Adipocyte (in vitro differentiated cells): ENCODE measurements around the gene ADAM33.

ENCODE experiments used
- DNase-seq: peaks from one replicate; pipeline ENCODE4 v3.0.0-alpha.2; 2015; ENCODE audit warnings: low read depth
- H3K27me3 ChIP-seq: replicated peaks from 2 replicates; pipeline ENCODE4 v1.7.0; 2013; ENCODE audit warnings: mild to moderate bottlenecking, low read length, moderate library complexity; ENCODE audit not compliant: control insufficient read depth, insufficient read depth
- H3K36me3 ChIP-seq: 2 replicates; pipeline ENCODE4 v1.7.0; 2013; ENCODE audit warnings: low read length, mild to moderate bottlenecking, moderate library complexity; ENCODE audit not compliant: control insufficient read depth, insufficient read depth, severe bottlenecking
- H3K4me1 ChIP-seq: 2 replicates; pipeline ENCODE4 v1.7.0; 2013; ENCODE audit warnings: mild to moderate bottlenecking, low read length, moderate library complexity; ENCODE audit not compliant: control insufficient read depth, insufficient read depth
- H3K4me3 ChIP-seq: 2 replicates; pipeline ENCODE4 v1.7.0; 2013; ENCODE audit warnings: mild to moderate bottlenecking, low read length, moderate library complexity
- H3K9ac ChIP-seq: 2 replicates; pipeline ENCODE4 v1.7.0; 2013; ENCODE audit warnings: mild to moderate bottlenecking, low read length, moderate library complexity
- H3K9me3 ChIP-seq: 2 replicates; pipeline ENCODE4 v1.7.0; 2013; ENCODE audit warnings: mild to moderate bottlenecking, low read length, moderate library complexity; ENCODE audit not compliant: control insufficient read depth

Gene ADAM33

DNA sequence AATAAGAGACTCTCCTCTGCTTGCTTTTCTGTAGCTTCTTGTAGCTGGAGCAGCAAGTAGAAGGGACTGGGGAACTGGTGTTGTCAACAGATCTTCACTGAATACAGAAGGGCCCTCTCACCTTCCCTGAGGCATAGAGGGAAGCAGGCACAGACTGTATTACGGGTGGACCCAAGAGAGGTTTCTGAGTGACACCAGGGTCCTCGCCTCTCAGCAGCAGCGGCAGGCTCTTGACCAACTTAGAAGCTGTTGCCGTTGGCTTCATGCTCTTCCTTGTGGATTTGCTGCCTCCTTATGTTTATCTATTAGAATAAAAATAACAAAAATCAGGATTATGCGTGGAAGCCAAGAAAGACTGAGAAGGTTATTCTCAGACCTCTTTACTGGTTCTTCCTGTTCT, 50.3 kb downstream of the ADAM33 start:
- Histone ChIP-seq H3K36me3 (peaks cover 17% of the 10 kb centered on the region), H3K9me3 (no peaks in the 10 kb centered on the region), H3K4me1 (no peaks in the 10 kb centered on the region), H3K27me3 (no peaks in the 10 kb centered on the region), H3K4me3 (no peak overlapping the region), H3K9ac (no peak overlapping the region)
- DNase-seq = no peak

GRCh38 chr20:3630429-3630828, 51.4 kb downstream of the ADAM33 start:
- Histone ChIP-seq H3K27me3 (no peaks in the 10 kb centered on the region), H3K9ac (no peak overlapping the region)
- DNase-seq = no peak

GRCh38 chr20:3629893-3630292, 51.9 kb downstream of the ADAM33 start:
- Histone ChIP-seq H3K9me3 (no peaks in the 10 kb centered on the region), H3K4me3 (no peak overlapping the region), H3K9ac (no peak overlapping the region), H3K27me3 (no peaks in the 10 kb centered on the region), H3K4me1 (no peaks in the 10 kb centered on the region), H3K36me3 (peaks cover 23% of the 10 kb centered on the region)
- no peak for DNase-seq

More at GRCh38 chr20:3630429-3630828, 51.4 kb downstream of the ADAM33 start:
- Histone ChIP-seq H3K9me3 (no peaks in the 10 kb centered on the region), H3K4me1 (no peaks in the 10 kb centered on the region), H3K36me3 (peaks cover 19% of the 10 kb centered on the region), H3K4me3 (no peak overlapping the region)

GRCh38 chr20:3628502-3629314, 53.1 kb downstream of the ADAM33 start:
- H3K9ac ChIP-seq = no peak overlapping the region
- H3K4me3 ChIP-seq = no peak overlapping the region
- peaks cover 23% of the 10 kb centered on the region for H3K36me3 ChIP-seq
- no peaks in the 10 kb centered on the region for H3K9me3 ChIP-seq
- DNase-seq = no peak
- no peaks in the 10 kb centered on the region for H3K4me1 ChIP-seq
- no peaks in the 10 kb centered on the region for H3K27me3 ChIP-seq

- H3K27me3 ChIP-seq = no peaks in the 10 kb centered on the region
- no peak overlapping the region for H3K9ac ChIP-seq
- no peak overlapping the region for H3K4me3 ChIP-seq
- H3K4me1 ChIP-seq = no peaks in the 10 kb centered on the region
- no peaks in the 10 kb centered on the region for H3K9me3 ChIP-seq
- no peak for DNase-seq
- H3K36me3 ChIP-seq = peaks cover 26% of the 10 kb centered on the region
These were observed 54.3 kb downstream of the ADAM33 start for GRCh38 chr20:3627476-3627875.

DNA sequence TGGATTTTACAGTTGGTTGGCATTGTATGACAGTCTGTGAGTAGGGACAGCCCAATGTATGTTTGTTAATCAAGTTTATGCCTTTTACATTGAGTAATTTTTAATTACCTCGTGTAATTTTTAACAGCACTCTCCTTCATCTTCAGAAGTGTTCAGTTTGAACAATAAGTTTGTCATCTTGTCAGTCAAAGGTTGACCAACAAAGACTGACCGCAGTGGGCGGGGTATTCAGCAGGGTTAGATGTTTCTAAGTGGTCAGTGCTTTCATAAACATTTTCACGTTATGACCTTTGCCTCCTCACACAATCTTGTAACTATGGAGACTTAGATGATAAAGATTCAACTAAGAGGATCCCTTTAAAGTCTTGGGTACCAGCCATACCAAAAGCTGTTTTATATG, 59.4 kb downstream of the ADAM33 start:
- H3K4me1 ChIP-seq = no peaks in the 10 kb centered on the region

DNA sequence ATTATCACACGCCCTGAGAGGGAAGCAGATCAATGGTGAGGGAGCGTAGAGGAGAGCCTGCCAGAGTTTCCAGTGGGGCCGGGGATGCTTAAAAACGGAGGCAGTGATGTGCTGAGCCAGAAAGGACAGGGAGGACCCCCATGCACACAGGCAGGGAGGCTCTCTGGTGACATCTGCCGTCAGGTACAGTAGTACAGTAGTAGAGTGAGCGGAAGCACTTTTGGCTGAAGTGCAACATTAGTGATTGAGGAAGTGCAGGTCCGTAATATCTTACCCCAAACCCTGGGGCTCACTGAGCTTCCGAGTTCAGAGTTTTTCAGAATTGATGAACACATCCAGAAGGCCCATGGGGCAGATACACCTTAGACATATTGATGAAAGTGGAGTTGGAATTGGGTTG, 60.7 kb downstream of the ADAM33 start:
- no peak for DNase-seq
- Histone ChIP-seq H3K4me3 (no peak overlapping the region), H3K9ac (no peak overlapping the region)

More for the DNA sequence above, 59.4 kb downstream of the ADAM33 start:
- no peak for DNase-seq
- H3K36me3 ChIP-seq = peaks cover 17% of the 10 kb centered on the region
- H3K9ac ChIP-seq = no peak overlapping the region
- H3K9me3 ChIP-seq = no peaks in the 10 kb centered on the region
- H3K4me3 ChIP-seq = no peak overlapping the region
- H3K27me3 ChIP-seq = no peaks in the 10 kb centered on the region

More for the DNA sequence above, 60.7 kb downstream of the ADAM33 start:
- Histone ChIP-seq H3K9me3 (no peaks in the 10 kb centered on the region), H3K36me3 (peaks cover 18% of the 10 kb centered on the region), H3K4me1 (no peaks in the 10 kb centered on the region), H3K27me3 (no peaks in the 10 kb centered on the region)
